WTC11 (cell line): ENCODE data around the gene MPDZ.

Experiments used
- CREB1 ChIP-seq: sonication (generic); formaldehyde crosslinking; IDR thresholded peaks from 2 replicates; pipeline ENCODE4 v1.8.0; 2023; ENCODE audit warnings: mild to moderate bottlenecking, missing genetic modification reagents
- CTCF ChIP-seq: fragments of 200-600 bp; IDR thresholded peaks from 2 replicates; pipeline ENCODE4 v1.8.0; 2022; ENCODE audit warnings: antibody characterized with exemption
- NFYB ChIP-seq: sonication (generic); formaldehyde crosslinking; conservative IDR thresholded peaks from 2 replicates; pipeline ENCODE4 v1.8.0; 2022; ENCODE audit warnings: low read depth, missing genetic modification reagents
- ZBTB21 ChIP-seq: sonication (generic); formaldehyde crosslinking; IDR thresholded peaks from 2 replicates; pipeline ENCODE4 v1.8.1; 2023; ENCODE audit warnings: mild to moderate bottlenecking, missing genetic modification reagents, borderline replicate concordance
- ZNF263 ChIP-seq: sonication (generic); formaldehyde crosslinking; IDR thresholded peaks from 2 replicates; pipeline ENCODE4 v1.8.1; 2022; ENCODE audit warnings: low read depth, mild to moderate bottlenecking, moderate library complexity, missing genetic modification reagents
- ZNF671 ChIP-seq: fragments of 250-450 bp; sonication (Bioruptor Pico); IDR thresholded peaks from 2 replicates; pipeline ENCODE4 v1.8.0; 2021; ENCODE audit warnings: mild to moderate bottlenecking

DNA sequence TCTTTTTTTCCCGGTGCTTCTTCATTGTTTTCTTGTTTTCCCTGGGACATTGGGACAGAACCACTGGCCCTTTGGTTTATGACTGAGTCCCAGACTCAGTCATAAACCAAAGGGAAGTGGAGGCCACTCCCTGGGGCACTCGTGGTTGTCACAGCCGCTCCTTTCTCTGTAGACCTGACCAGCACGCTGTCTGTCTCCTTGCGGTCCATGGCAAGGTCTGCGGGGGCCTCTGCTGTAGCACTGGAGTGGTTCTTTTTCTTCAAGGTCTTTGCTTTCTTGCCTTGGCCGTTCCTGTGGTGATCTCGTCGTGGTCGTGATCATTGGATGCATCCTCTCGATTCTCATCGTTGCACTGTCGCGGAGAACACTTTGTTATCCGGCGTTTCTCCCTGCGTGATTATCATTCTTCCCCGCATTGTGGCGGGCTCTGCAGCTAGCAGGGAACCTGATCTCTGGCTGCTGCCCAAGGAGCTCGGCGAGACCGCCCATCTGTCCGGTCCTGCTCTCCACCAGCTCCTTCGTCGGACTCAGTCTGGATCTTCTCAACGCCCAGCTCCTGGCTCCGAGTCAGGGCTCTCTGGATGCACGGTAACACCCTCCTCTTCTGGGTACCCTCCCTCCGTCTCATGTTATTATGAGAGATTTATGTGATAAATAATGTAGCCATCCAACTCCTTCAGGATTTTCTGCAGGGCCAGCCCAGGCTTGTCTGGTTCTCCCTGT is 43.5 kb upstream of the MPDZ start:
- TF ChIP-seq NFYB (CRISPR knock-in tag) (no peak), CTCF (no peak), CREB1 (CRISPR knock-in tag) (no peak), ZNF263 (CRISPR knock-in tag) (no peak), ZBTB21 (CRISPR knock-in tag) (no peak), ZNF671 (no peak)
